Measurements from ENCODE around the gene ANKS3.

The ANKS3 gene

DNA sequence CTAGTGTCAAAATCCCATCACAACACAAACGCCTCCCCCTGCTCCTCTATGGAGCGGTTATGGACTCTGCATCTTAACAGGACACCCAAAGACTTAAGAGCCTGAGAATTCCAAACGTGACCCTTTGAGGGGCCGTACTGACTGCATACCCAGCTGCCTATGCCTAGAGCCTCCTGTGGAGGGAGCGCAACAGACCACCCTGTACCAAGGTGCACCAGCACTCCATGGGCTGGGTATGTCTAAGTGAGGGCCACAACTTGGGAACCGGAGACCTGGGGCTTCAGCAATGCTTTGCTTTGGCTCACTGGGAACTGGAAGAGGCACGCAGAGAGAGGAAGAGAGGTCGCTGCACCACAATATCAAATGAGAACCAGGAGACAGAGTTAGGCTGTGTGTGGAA is 5.4 kb downstream of the ANKS3 start:
- FAIRE-seq, result no peak
- DNase-seq (ENCODE audit: low spot score), result no peak

DNA sequence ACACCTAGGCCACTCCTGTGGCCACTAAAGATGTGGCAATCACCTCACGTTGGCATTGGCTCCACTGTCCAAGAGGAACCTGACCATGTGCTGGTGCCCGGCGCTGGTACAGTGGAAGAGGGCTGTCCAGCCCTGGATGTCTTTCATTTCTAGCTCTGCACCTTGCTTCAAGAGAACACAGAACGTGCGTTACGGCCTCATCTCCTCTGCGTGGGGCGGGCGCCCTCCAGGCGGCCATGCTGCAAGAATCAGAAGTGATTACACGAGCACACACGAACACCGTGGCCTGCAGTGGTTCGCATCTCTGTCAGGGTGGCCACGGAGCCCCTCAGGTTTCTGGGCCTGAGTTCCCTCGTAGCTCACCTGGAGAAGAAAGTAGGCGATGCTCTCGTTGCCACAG is 7.5 kb downstream of the ANKS3 start:
- no peak for DNase-seq (ENCODE audit: low spot score)
- FAIRE-seq, result no peak

DNA sequence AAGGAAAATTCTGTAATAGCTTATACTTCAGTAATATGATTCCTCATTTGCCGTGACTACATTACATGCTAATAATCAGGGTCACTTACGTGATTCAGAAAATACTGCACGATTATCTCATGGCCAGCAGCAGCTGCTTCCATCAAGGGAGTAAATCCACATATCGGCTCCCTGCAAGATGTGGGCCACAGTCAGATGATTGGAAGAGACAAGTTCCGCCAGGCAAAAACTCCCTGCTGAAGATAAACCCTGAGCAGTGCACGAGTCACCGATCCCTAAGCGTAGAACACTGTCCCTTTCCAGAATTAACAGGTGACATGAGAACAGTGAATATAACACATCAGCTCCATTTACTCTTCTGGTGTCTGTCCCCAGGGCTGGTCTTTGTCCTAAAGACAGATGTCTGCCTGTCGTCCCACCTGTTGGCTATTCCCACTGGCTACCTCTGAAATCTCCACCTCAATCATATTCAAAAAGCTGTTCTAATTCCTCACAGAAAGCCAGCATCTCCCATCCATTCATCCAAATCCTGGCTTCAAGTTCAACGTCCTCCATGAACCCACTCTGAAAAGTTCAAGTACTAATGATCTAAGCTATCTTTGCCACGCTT is 9.3 kb downstream of the ANKS3 start:
- no peak for DNase-seq (ENCODE audit: low spot score)
- FAIRE-seq, result no peak

DNA sequence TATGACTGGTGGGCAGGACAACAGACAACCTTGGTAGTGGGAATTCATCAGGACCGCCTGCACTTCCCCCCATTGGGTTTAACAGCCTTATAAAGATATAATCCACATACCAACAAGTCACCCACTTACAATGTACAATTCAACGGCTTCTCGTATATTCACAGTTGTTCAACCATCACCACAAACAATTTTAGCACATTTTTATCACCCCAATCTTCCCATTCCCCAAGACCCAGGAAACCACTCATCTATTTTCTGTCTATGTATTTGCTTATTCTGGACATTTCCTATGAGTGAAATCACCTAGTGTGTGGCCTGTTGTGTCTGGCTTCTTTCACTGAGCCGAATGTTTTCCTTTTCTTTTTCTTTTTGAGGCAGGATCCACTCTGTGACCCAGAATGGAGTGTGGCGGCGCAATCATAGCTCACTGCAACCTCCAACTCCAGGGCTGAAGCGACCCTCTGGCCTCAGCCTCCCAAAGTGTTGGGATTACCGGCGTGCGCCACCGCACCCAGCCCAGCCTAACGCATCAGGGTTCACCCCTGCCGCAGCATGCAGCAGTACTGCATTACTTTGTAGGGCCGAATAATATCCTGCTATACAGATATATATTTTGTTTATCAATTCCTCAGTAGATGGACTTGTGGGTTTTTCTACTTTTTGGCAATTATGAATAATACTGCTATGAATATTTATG is 10.9 kb downstream of the ANKS3 start:
- FAIRE-seq (no peak), DNase-seq (ENCODE audit: low spot score) (no peak)

DNA sequence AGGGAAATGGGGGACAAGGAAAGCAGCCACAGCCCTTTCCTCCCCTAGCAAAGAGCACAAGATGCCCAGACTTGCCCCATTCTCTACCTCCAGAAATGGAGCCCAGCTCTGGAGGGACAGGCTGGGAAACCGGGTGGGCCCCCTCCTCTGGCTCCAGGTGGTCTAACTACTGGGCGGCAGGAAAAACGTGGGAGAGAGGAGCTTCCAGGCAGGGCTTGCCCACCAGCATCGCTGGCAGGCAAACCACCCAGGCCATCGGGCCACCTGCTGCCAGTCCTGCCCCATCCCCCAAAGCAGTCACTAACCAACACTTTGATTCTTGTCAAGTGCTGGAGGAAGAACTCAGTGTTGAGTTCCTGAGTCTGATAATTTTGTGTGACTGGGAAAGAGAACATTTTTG is 15.6 kb downstream of the ANKS3 start:
- no peak for DNase-seq (ENCODE audit: low spot score)
- FAIRE-seq, result no peak

DNA sequence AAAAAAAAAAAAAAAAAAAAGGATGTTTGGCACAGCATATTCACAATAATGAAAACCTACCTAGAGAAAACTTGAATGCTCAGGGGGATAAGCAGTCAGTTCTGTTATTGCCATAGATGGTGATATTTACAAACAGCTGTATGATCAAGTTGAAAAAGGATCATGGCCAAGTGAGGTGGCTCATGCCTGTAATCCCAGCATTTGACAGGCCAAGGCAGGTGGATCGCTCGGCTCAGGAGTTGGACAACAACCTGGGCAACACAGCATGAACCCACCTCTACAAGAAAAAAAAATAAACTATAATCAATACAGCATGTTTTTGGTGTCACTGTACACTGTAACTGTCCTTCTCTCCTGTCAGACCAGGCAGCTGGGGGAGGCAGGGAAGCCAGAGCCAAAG is 19.1 kb downstream of the ANKS3 start:
- FAIRE-seq, result no peak
- no peak for DNase-seq (ENCODE audit: low spot score)

DNA sequence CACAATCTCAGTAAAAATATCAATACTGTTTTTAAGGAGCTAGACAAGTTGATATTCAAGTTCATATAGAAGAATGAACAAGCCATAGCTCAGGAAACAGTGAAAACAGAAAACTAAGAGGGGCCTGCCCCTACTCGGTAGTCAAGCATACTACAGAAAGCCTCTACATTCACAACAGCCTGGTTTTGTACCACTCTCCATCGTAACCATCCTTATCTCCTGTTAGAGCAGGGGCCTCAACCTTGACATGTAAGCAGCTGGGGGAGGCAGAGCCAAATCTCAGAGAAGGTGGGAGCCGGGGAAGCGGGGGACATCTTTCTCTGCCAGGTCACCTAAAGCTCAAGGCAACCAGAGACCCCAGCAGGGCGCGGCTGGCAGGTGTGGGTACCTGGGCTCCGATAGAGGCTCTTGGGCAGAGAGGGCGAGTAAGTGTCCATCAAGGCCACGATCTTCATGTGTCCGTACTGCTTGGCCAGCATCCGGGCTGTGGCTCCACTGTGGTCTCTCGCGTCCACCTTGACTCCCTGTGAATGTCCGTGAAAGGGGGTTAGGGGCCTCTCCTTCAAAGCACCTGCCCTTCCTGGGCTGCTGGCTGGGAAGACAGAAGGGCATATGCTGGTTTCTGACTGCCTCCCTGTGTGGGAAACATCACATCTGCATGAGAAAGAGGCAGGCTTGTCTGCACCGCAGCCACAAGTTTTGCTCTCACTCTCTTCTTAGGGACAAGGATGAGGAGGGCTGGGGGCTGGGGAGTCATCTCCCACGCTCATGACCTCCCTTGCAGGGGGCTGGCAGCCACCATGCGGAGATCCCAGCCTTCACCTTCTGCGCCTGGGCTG is 20.2 kb downstream of the ANKS3 start:
- FAIRE-seq (no peak), DNase-seq (ENCODE audit: low spot score) (no peak)

DNA sequence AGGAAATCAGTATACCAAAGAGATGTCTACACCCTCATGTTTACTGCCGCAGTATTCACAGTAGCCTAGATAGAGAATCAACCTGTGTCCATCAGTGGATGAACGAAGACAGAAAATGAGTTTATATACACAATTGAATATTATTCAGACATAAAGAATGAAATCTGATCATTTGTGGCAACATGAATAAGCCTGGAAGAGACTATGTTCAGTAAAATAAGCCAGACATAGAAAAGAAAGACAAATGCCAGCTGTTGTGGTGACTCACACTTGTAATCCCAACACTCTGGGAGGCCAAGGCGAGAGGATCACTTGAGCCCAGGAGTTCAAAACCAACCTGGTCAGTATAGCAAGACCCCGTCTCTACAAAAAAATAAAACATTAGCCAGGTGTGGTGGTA is 24.6 kb downstream of the ANKS3 start:
- DNase-seq (ENCODE audit: low spot score), result no peak
- no peak for FAIRE-seq

DNA sequence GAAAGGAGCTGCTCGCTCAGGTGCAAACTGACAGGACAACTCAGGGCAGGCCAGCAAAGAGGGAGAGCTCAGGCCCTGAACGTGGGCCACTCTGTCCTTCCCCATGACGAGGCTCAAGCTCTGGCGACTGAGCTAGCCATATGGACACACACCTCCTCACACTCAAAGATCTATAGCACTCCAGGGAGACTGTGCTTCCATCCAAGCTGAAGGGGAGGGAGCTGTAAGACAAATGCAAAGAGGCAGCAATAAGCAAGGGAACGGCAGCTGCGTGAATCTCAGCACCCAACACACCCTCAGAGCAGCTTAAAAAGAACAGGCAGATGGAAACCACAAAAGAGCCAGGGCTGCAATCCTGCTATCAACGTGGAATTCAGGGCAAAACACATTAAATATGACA is 27.2 kb downstream of the ANKS3 start:
- FAIRE-seq (no peak), DNase-seq (ENCODE audit: low spot score) (no peak)

DNA sequence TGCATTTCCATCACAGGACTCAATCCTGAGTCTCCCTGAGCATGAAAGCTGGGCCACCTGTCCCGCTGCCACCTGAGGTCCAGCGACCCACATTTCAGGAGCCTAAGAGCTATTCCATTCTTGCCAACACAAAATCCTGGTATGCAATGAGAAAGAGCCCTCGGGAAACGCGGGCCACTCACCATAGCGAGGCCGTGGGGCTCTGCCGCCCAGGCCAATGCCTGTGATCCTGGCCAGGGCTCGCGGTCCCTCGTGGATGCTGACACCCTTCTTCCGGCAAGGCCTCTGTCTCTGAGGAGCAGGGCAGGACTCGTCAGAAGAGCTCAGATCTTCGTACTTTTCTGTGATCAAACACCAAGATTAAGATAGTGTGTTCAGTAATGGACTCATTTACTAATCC is 29.2 kb downstream of the ANKS3 start:
- FAIRE-seq, result no peak
- no peak for DNase-seq (ENCODE audit: low spot score)

DNA sequence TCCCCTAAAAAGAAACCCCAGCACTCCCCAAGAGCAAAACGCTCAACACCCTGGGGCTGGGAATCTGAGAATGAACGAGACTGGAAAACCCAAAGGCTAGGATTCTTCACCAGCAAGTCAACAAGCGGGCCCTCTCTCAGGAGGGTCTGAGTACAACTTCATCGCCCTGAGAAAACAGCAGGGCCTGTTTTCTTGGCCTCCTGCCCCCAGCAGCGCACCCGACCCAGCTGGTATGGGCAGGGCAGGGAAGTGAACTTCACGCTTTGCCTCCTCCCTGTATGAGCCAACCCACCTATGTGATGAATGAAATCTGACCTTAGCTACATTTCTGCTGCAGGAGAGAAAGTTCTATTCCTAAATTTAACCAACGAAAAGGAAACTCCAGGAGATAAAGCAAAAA is 29.6 kb downstream of the ANKS3 start:
- DNase-seq (ENCODE audit: low spot score), result no peak
- no peak for FAIRE-seq

DNA sequence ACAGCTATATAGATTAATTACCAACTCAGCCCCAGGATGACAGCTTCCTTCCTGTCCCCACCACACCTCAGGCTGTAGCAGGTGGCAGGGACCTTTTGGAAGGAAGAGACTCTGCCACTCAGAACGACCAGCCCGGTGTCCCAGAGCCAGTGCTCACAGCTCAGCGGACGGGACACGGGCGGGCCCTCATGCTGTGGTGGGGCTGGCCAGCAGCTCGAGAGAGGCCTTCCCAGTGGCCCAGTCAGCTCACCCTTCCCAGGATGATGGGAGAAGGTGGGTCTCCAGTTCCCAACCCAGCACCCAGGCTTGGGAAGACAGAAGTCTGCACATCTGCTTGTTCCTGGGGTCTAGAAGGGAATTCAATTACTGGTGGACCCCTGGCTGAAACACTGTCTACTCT is 30.2 kb downstream of the ANKS3 start:
- FAIRE-seq (no peak), DNase-seq (ENCODE audit: low spot score) (no peak)

DNA sequence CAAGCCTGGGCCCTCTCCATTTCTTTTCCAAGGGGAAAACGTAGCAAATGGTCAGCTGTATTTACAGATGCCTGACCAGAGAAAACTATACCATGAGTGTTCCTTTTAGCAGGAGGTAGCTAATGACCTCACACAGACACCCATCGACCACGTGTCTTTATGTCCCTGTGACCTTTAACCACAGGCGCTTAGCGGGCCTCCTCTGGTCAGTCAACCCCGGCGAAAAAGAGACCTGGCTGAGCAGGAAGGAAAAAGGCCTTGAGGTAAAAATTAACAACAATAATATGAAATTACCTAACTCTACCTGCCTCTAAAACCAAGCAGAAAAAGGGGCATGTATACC is 31.6 kb downstream of the ANKS3 start:
- no peak for DNase-seq (ENCODE audit: low spot score)
- FAIRE-seq, result no peak

DNA sequence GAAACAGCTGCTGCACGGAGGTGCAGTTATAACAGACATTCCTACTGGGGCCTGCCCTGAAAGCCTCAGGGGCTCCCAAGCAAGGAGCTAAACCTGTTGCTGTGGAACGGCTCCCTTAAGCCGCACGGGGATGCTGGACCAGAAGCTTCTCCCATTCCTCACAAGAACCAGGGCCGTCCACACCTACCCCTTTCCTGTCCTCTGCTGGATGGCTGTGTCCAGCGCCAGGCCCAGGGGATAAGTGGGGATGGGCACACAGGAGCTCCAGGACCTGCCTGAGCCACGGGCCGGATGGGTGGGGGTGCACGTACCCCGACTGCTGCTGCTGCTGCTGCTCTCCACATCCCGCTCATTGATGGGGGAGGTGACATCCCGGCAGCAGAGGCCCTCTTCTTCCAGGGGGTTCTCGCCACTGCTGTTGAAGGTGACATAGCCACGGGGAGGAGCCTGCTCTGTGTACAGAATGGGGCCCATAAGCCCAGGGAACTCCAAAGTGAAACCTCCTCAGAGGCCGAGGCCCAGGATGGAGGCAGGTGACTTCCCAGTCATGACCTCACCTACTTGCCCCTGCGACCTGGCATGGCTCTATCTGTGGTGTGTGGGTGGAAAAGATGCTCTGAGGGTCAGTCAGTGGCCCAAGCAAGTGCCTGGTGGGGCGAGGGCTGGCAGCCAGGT is 32.1 kb downstream of the ANKS3 start:
- no peak for DNase-seq (ENCODE audit: low spot score)
- no peak for FAIRE-seq

DNA sequence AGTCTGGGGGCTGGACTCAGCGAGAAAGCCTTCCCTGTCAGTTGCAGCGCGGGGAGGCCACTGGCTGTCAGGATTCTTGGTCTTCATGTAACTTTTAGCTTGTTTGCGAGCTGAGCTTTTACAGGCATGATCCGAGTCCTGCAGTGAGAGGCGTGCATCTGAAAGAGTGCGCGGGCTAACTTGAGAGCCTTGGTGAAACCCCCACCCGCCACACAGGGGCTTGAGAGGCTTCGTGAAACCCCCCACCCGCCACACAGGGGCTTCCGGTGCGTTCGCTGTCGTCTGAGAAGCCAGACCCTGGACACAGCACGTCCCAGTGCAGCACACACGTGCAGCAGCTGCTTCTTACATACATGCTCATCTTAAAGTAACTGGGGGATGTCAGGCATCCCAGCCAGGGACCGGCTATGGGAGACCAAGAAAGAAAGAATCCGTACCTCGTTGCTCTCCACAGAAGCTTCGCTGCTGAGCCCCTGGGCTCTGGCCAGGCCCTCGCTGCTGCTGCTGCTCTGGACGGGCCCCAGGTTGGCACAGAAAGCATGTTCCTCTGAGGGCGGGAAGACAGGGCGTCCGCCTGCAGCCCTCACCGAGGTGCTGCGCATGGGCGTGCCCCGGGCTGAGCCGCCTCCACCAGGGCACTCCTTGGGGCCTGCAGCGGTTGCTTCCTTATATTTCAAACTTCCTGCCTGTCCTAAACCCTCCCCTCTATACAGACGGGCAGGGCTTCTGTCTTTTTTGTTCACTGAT is 32.9 kb downstream of the ANKS3 start:
- no peak for DNase-seq (ENCODE audit: low spot score)
- no peak for FAIRE-seq

DNA sequence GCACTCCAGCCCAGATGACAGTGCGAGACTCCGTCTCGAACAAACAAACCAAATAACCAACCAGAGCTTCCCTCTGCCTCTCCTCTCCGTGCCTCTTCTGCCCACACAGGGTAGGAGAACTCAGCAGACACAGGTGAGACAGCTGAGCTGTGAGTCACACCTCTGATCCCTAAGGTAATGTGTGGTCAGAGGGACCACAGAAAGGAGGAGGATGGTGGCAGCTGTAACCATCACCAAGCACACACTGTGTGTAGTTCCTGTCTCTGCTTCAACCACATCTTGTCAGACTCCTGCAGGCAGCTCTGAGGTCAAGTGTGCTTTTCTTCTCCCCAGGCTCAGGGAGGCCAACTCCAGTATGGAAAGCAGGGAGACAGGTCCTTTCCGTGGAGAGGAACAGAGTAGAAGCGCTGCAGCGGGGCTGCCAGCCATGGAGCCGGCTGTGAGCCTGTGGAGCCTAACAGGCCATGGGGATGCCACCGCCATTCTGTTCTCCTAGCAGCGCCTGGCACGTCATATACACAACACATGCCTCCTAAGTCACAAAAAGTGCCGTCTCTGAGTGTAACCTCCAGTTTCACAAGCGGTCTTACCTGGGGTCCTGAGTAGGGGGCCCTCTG is 33.6 kb downstream of the ANKS3 start:
- FAIRE-seq (no peak), DNase-seq (ENCODE audit: low spot score) (no peak)

DNA sequence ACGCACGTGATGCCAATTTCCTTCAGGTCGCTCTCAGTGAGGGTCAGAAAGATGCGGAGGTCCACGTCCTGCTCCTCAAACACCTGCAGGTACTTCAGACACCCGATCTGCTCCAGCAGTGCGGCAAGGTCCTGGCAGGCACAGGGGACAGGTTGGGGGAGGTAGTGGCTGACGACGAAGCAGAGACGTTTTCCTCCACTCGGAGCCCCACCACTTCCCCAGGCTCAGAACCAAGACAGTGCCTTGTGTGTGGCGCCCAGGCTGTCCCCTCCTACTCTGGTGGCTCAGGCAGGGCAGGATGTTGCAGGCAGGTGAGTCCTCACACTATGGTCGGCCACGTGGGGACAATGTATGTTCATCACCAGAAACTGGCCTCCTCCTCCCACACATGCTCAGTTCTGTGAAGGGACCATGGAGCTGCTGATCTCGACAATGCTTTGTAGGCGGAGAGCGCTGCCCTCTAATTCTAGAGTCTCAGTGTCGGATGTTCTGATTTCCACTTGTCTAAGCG is 35.0 kb downstream of the ANKS3 start:
- FAIRE-seq (no peak), DNase-seq (ENCODE audit: low spot score) (no peak)

DNA sequence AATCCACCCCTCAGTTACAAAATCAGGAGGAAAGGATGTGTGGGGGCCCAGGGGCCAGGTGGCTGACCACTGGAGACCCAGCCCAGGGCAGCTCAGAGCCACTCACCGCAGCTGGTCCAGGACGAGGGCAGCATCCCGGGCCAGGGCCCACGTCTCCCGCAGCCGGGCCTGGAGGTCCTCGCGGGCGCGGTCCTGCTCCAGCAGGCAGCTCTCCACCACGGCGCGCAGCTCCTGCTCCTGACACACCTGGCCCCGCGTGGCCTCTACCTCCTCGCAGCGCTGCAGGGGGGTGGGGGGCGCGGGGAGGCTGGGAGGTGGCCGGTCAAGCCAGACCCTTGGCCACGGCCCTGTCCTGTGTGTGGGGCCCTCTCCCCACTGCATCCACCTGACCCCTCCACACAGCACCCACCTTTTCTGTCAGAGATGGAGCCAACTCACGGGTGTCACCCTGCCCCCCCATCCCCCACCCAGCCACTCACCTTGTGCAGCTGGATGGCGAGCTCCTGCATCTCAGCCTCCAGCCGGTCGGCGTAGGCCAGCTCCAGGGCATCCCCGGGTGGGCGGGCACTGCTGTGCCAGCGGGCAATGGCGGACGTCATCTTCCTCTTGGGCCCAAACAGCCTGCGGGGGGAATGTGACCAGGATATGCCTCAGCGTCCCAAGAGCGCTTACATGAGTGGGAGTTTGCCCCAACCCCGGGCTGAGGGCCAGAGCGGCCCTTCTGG is 35.6 kb downstream of the ANKS3 start:
- DNase-seq (ENCODE audit: low spot score) (no peak), FAIRE-seq (no peak)

DNA sequence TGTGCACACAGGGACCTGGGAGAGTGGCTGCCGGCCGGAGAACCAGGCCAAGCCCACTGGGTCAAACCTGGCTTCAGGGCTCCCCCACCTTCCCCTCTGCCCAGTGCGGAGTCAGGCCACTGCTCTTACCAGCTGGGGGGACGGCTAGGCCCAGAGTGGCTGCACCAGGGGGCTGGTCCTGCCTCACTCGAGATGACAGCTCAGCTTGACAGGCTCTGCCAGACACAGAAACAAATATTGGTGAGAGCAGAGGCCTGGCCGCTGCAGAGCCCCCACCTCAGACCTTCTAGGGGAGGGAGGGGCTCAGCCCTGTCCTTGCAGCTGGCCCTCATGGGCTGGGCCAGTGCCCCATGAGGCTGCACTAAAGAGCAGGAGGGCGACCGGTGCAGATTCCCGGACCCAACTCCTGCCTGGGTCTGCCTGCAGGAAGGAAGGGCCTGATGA is 36.2 kb downstream of the ANKS3 start:
- DNase-seq (ENCODE audit: low spot score) (no peak), FAIRE-seq (no peak)
